H1 (cell line): ENCODE data around the gene ZFAND5. TPM values are rescaled to one million over a fixed set of nuclear protein-coding genes. Genes with fewer than 3 reads are reported as not detected.

ENCODE experiments used
- ATF2 ChIP-seq: IDR thresholded peaks from 2 replicates; pipeline ENCODE4 v1.6.1; 2012; ENCODE audit warnings: low read length, inconsistent platforms
- HDAC2 ChIP-seq, 2 experiments: fragments of 300-600 bp in 1 of 2; sonication (generic) in 1 of 2; IDR thresholded peaks; 2 replicates each; pipeline ENCODE4 v1.6.1; 2011 to 2012; ENCODE audit warnings: low read depth in 2 of 2, low read length in 2 of 2, mild to moderate bottlenecking in 2 of 2, moderate library complexity in 2 of 2, borderline replicate concordance in 1 of 2, inconsistent platforms in 1 of 2
- POU5F1 ChIP-seq: IDR thresholded peaks from 2 replicates; pipeline ENCODE4 v1.6.1; 2011; ENCODE audit warnings: low read depth, mild to moderate bottlenecking, low read length, moderate library complexity
- RBBP5 ChIP-seq: IDR thresholded peaks from 2 replicates; pipeline ENCODE4 v1.7.1; 2012; ENCODE audit warnings: low read depth, mild to moderate bottlenecking, inconsistent platforms, low read length, moderate library complexity, borderline replicate concordance
- RFX5 ChIP-seq: IDR thresholded peaks from 2 replicates; pipeline ENCODE4 v1.6.1; 2011; ENCODE audit warnings: low read depth, low read length, improper control_type of control experiment, borderline replicate concordance
- RNF2 ChIP-seq: fragments of 200-900, 300-1000 bp; sonication (generic); IDR thresholded peaks from 2 replicates; pipeline ENCODE4 v1.7.1; 2016; ENCODE audit warnings: borderline replicate concordance, low read depth, mild to moderate bottlenecking, antibody characterized with exemption, low read length; ENCODE audit not compliant: poor library complexity, severe bottlenecking; ENCODE audit errors: missing control alignments
- polyA plus RNA-seq, 7 experiments: library from polyadenylated mRNA; depleted of rRNA in 3 of 7; stranded (reverse) in 5 of 7; unstranded in 2 of 7; fragments of >200 nt in 5 of 7; fragments of 200-250 nt in 2 of 7; gene quantifications; 1 replicate in 5 of 7; 2 replicates in 1 of 7; 4 replicates in 1 of 7; pipeline versions ENCODE4 v1.2.1 to v1.2.3, GENCODE V29; 2011 to 2013; ENCODE audit warnings: missing spikeins in 2 of 7, mixed read lengths in 2 of 7
- total RNA-seq: library from RNA; stranded (reverse); fragmentation: NEBNext Ultra II Directional; extraction: Animal tissue kit (Norgen Biotek cat#: 25700); gene quantifications from 2 replicates; pipeline ENCODE4 v1.2.1, GENCODE V29; 2021

ZFAND5 gene
- total and polyA plus RNA-seq, 2 of the 8 experiments (the other 6 are each of a cell fraction or from before 2014, with no cell fraction given), result 76.7 to 225 TPM

- no peak for TF ChIP-seq RBBP5
- no peak for TF ChIP-seq RFX5
- TF ChIP-seq RNF2, result no peak
- no peak for TF ChIP-seq POU5F1
- TF ChIP-seq ATF2, result no peak
- no peak for TF ChIP-seq HDAC2 (IDR thresholded peaks at IDR 0.05; ENCODE audit: borderline replicate concordance in 1 of 2, low read depth in 2 of 2, low read length in 2 of 2)
Measured at GRCh38 chr9:72322259-72322658, 42.7 kb downstream of the ZFAND5 start (continued).
